NCI-H187 treated with DMSO at 0.1 percent for 48 hours (cell line): Measurements from ENCODE around the gene HOMER3.
"Not testable (repeated sequence)": the region's sequence is repeated elsewhere in the genome, so short reads cannot be mapped to it uniquely, and the experiment has no call there.

Experiments used
- DNase-seq: peaks from one replicate; lab custom pipeline; 2025; lab: John Stamatoyannopoulos, UW

The HOMER3 gene

DNA sequence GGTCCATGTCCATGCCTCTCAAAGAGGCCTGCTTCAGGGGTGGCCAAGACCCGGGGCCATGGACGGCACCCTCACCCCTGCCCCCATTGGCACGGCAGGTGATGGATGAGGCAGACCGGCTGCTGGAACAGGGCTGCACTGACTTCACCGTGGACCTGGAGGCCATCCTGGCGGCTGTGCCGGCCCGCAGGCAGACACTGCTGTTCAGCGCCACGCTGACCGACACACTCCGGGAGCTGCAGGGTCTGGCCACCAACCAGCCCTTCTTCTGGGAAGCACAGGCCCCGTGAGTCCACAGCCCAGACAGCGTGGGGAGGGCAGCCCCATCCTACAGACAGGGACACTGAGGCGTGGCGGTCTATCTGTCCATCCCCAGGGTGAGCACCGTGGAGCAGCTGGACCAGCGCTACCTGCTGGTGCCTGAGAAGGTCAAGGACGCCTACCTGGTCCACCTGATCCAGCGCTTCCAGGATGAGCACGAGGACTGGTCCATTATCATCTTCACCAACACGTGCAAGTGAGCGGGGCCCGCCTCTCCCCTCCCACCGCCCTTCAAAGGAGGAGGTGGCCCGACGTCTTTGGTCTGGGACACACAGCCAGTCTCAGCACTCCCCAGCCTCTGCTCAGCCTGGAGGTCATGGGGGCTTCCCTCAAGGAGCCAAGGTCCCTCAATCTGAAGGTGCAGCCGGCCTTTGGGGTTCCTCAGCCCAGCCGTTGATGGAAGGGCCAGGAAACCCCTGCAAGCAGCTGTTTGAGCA is 18.6 kb downstream of the HOMER3 start:
- DNase-seq: no peak

GRCh38 chr19:18921593-18921992 is 19.4 kb downstream of the HOMER3 start:
- DNase-seq: no peak

DNA sequence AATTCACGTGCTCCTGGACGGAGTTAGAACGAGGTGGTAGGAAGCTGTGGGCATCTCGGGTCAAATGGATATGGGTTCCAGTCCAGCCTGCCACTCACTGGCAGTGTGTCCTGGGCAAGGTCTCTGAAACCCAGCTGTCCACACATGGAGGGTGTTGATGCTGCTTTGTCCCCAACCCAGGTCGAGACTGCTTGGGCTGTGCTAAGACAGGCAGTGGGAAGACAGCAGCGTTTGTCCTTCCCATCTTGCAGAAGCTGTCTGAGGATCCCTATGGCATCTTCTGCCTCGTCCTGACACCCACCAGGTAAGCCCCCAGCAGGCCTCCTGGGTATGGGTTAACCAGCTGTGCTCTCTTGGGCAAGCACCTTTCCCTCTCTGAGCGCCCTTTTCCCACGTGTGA is 20.6 kb downstream of the HOMER3 start:
- no peak for DNase-seq

GRCh38 chr19:18919900-18920214 is 21.2 kb downstream of the HOMER3 start:
- no peak for DNase-seq

- DNase-seq: peak; percentile 89
Observed at GRCh38 chr19:18919086-18919899, 21.7 kb downstream of the HOMER3 start, which contains the start of the genes COPE and DDX49. TSS of gene COPE (minus strand) at chr19:18919387. CDS start at chr19:18919348, 39 bp downstream. TSS of gene DDX49 (plus strand) at chr19:18919715. CDS start at chr19:18919742, 27 bp downstream.

- DNase-seq: not testable (repeated sequence)
Observed at GRCh38 chr19:18917593-18917992, 23.4 kb downstream of the HOMER3 start.

GRCh38 chr19:18915639-18916038 is 25.4 kb downstream of the HOMER3 start:
- DNase-seq: no peak

DNA sequence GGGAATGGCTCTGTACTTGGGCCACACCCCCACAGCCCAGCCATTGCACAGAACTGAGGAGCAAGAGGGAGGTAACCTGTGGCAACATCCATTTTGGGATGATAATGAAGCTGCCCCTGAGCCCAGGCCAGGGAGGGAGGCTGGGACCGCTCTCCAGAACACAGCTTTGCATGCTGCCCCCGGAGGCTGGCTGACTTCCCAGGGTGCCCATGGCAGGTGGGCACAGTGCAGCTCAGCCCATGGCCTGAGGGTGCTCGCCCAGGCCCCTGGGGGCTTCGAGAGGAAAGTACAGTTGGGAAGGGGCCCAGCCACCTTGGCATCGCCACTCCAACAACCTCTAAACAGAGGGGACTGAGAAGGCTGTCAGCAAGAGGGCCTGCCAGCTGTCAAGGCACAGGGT is 27.6 kb downstream of the HOMER3 start:
- DNase-seq: no peak

- no peak for DNase-seq
Observed at GRCh38 chr19:18912933-18913332, 28.1 kb downstream of the HOMER3 start.

- DNase-seq: no peak
Observed at GRCh38 chr19:18910801-18911436, 30.1 kb downstream of the HOMER3 start.

GRCh38 chr19:18910010-18910409 is 31.0 kb downstream of the HOMER3 start:
- no peak for DNase-seq

- no peak for DNase-seq
Observed at GRCh38 chr19:18908917-18909619, 31.9 kb downstream of the HOMER3 start.

GRCh38 chr19:18906605-18907519 is 34.2 kb downstream of the HOMER3 start:
- DNase-seq: no peak

DNA sequence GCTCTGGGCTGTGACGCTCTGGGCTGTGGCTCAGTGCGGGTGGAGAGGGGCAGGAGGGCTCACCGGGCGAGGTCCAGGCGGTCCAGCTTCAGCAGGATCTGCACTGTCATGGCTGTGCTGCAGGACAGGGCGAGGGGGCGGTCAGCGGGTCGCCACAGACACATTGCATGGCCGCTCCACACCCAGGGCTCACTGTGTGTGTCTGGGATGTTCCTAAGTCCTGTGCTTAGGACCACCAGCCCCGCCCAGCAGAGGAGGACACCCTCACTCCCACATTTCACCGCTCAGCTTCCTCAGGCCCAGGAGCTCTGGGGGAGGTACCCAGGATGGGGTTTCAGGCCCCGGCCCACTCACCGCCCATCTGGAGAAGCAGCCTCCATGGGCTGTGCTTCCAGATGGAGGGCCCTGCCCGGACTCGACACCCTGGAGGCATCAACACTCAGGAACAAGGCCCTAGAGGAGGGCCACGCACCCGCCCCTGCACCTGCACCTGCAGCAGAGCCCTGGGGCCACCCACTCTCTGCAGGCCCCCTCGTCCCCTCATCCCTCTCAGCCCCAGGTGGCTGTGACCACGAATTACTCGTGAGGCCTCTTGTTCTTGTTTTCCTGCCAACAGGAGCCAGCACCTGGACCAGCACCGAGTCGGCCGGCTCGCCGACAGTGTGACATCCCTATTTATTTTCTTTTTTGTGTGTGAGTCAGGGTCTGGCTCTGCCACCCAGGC is 35.3 kb downstream of the HOMER3 start:
- DNase-seq: no peak

GRCh38 chr19:18905058-18905456 is 36.0 kb downstream of the HOMER3 start:
- no peak for DNase-seq

DNA sequence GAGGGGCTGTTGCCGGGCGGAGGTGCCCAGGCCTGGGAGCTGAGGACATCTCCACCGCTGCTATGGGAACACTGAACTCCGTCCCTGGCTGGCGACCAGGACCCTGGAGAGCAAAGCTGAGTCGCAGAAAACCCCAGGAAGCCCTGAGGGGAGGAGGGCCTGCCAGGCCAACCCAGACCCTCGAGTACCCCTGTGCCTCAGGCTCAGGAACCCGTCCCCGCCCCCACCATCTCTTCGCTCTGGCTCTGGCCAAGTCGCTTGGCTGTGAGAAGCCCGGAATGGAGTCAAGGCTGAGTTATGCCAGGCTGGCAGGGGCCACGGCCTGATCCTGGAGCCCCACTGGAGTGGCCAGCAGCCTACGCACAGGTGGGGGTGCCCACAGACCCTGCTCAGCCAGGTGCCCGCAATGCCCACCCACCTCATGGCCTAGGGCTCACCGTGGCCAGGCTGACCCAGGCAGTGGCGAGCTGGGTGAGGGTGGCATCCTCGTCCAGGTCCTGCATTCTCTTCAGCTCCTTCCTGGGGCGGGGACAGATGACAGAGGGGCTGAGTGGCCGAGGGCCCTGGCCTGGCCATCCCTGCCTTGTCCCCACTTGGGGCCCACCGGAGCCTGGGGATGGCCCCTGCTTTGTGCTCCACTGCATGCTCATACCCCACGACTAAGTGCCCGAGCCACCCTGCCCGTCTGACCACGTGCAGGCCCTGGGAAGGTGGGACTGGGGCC is 36.5 kb downstream of the HOMER3 start:
- DNase-seq: no peak

- DNase-seq: no peak
Observed at GRCh38 chr19:18903156-18904037, 37.6 kb downstream of the HOMER3 start.

DNA sequence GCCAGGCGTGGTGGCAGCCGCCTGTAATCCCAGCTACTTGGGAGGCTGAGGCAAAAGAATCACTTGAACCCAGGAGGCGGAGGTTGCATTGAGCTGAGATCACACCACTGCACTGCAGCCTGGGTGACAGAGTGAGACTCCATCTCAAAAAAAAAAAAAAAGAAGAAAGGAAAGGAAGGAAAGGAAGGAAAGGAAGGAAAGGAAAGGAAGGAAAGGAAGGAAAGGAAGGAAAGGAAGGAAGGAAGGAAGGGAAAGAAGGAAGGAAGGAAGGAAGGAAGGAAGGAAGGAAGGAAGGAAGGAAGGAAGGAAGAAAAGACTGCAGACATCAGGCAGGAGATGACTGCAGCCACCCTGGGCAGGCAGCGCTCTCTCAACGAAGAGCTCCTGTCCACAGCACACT is 38.5 kb downstream of the HOMER3 start:
- not testable (repeated sequence) for DNase-seq

DNA sequence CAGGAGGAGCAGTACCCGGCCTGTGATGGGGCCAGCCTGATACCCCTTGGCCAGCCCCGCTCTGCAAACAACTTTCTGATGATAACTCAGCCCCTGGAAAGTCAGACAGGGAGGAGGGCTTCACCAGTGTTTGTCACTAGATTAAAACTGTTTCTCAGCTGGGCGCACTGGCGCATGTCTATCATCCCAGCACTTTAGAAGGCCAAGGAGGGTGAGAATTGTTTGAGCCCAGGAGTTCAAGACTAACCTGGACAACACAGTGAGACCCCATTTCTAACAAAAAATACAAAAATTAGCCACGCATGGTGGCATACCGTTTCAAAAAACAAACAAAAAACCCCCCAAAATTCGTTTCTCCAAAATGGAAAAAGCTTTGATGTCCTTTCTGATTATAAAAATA is 39.5 kb downstream of the HOMER3 start:
- DNase-seq: no peak
